Loucy (cell line): Measurements from ENCODE around the gene IGFBP3.
A peak's percentile ranks its signal among the peaks of the same experiment; 100 is the strongest.

Experiments
- H2AFZ ChIP-seq: fragments of 200-600 bp; sonication (generic); 2 replicates; pipeline ENCODE4 v1.6.0; 2016; ENCODE audit warnings: antibody characterized with exemption, mild to moderate bottlenecking, low read length, moderate library complexity
- H3F3A ChIP-seq: fragments of 200-600 bp; 2 replicates; pipeline ENCODE4 v1.6.0; 2016; ENCODE audit warnings: antibody characterized with exemption, low read depth, mild to moderate bottlenecking
- H3K27me3 ChIP-seq: fragments of 200-600 bp; sonication (generic); 2 replicates; pipeline ENCODE4 v1.6.1; 2014; ENCODE audit warnings: low read length, mild to moderate bottlenecking; ENCODE audit not compliant: insufficient read depth, poor library complexity, severe bottlenecking
- H3K36me3 ChIP-seq: fragments of 200-600 bp; sonication (generic); 2 replicates; pipeline ENCODE4 v1.6.1; 2016; ENCODE audit warnings: low read length; ENCODE audit not compliant: insufficient read depth
- H3K4me1 ChIP-seq: fragments of 200-600 bp; sonication (generic); 2 replicates; pipeline ENCODE4 v1.5.1; 2014; ENCODE audit warnings: low read length, mild to moderate bottlenecking; ENCODE audit not compliant: insufficient read depth, poor library complexity, severe bottlenecking
- H3K4me2 ChIP-seq: fragments of 200-600 bp; sonication (generic); 2 replicates; pipeline ENCODE4 v1.6.0; 2014; ENCODE audit warnings: antibody characterized with exemption, low read length, low read depth, mild to moderate bottlenecking; ENCODE audit not compliant: poor library complexity, severe bottlenecking
- H3K4me3 ChIP-seq: fragments of 200-600 bp; sonication (generic); 2 replicates; pipeline ENCODE4 v1.5.1; 2014; ENCODE audit warnings: low read length, mild to moderate bottlenecking, mixed read lengths; ENCODE audit not compliant: poor library complexity, severe bottlenecking
- H3K79me2 ChIP-seq: fragments of 200-600 bp; sonication (generic); 2 replicates; pipeline ENCODE4 v1.6.1; 2014; ENCODE audit warnings: low read length; ENCODE audit not compliant: insufficient read depth
- H3K9ac ChIP-seq: fragments of 200-600 bp; sonication (generic); 2 replicates; pipeline ENCODE4 v1.6.0; 2014; ENCODE audit warnings: mild to moderate bottlenecking, low read depth, low read length, moderate library complexity; ENCODE audit not compliant: poor library complexity, severe bottlenecking
- H3K9me2 ChIP-seq: fragments of 200-600 bp; sonication (generic); replicated peaks from 2 replicates; pipeline ENCODE4 v1.6.1; 2016; ENCODE audit warnings: low read depth, low read length, mixed read lengths
- H3K9me3 ChIP-seq: fragments of 200-600 bp; sonication (generic); 2 replicates; pipeline ENCODE4 v1.6.1; 2014; ENCODE audit warnings: mild to moderate bottlenecking, antibody characterized with exemption, low read length, low read depth; ENCODE audit not compliant: insufficient read depth
- H4K20me1 ChIP-seq: fragments of 200-600 bp; sonication (generic); 2 replicates; pipeline ENCODE4 v1.6.0; 2014; ENCODE audit warnings: antibody characterized with exemption, low read length, mild to moderate bottlenecking; ENCODE audit not compliant: insufficient read depth, poor library complexity, severe bottlenecking
- EZH2phosphoT487 ChIP-seq: fragments of 200-600 bp; IDR thresholded peaks from 2 replicates; pipeline ENCODE4 v1.6.1; 2018; ENCODE audit warnings: antibody characterized with exemption, mild to moderate bottlenecking, moderate library complexity, borderline replicate concordance
- TF ChIP-seq, protein P1 (sequence below): fragments of 200-600 bp; sonication (generic); conservative IDR thresholded peaks from 2 replicates; pipeline ENCODE4 v1.5.1; 2014; ENCODE audit warnings: mild to moderate bottlenecking, antibody characterized with exemption, low read length

The IGFBP3 gene

DNA sequence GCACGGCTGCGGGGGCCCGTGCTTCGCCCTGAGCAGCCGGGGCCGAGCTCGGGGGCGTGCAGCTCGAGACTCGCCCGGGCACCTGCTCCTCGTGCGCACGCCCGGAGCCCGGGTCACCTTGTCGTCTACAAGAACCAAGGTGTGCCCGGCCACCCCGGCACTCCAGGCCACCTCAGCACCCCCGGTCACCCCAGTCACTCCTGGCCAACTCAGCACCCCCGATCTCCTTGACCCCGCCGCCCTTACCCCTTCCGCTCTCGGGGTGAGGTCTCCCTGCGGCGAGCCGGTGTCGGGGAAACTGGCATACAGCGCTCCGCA lies 268 bp upstream of the IGFBP3 start:
- TF ChIP-seq EZH2phosphoT487, result no peak
- TF ChIP-seq, protein P1, sequence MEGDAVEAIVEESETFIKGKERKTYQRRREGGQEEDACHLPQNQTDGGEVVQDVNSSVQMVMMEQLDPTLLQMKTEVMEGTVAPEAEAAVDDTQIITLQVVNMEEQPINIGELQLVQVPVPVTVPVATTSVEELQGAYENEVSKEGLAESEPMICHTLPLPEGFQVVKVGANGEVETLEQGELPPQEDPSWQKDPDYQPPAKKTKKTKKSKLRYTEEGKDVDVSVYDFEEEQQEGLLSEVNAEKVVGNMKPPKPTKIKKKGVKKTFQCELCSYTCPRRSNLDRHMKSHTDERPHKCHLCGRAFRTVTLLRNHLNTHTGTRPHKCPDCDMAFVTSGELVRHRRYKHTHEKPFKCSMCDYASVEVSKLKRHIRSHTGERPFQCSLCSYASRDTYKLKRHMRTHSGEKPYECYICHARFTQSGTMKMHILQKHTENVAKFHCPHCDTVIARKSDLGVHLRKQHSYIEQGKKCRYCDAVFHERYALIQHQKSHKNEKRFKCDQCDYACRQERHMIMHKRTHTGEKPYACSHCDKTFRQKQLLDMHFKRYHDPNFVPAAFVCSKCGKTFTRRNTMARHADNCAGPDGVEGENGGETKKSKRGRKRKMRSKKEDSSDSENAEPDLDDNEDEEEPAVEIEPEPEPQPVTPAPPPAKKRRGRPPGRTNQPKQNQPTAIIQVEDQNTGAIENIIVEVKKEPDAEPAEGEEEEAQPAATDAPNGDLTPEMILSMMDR, result no peak
- H3K79me2 ChIP-seq, result no peaks in the 10 kb centered on the region
- no peaks in the 10 kb centered on the region for H3K9me2 ChIP-seq
- no peaks in the 10 kb centered on the region for H4K20me1 ChIP-seq
- no peaks in the 10 kb centered on the region for H3F3A ChIP-seq
- H3K9ac ChIP-seq, result no peak overlapping the region
- no peaks in the 10 kb centered on the region for H3K9me3 ChIP-seq
- no peak overlapping the region for H3K4me2 ChIP-seq
- no peak overlapping the region for H3K4me3 ChIP-seq
- no peaks in the 10 kb centered on the region for H3K36me3 ChIP-seq
- H2AFZ ChIP-seq, result no peak overlapping the region
- H3K27me3 ChIP-seq, result no peaks in the 10 kb centered on the region
- no peaks in the 10 kb centered on the region for H3K4me1 ChIP-seq

DNA sequence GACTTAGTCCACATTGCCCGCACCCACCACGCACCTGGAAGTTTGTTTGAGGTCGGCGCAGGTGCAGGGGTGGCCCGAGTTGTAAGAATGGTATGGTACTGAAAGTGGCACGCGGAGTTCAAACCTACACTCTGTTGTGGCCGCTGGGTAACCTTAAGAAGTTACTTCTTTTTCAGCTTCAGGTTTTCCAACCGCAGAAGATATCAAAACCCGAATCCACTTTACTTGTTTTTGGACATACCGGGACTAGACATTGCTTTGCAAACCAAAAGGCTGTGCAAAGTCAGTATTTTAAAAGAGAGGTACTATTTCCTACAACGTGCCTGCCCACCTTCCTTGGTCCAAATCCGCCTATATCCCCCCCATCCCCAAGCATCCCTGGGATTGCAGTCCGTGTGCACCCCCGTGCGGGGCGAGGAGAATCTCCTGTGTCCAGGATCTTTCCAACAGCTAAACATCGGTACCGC lies 1.0 kb downstream of the IGFBP3 start:
- H3K79me2 ChIP-seq, result no peaks in the 10 kb centered on the region
- H3K27me3 ChIP-seq, result no peaks in the 10 kb centered on the region
- H3K4me3 ChIP-seq, result no peak overlapping the region
- H4K20me1 ChIP-seq, result no peaks in the 10 kb centered on the region
- no peaks in the 10 kb centered on the region for H3K4me1 ChIP-seq
- H3K9me3 ChIP-seq, result no peaks in the 10 kb centered on the region
- H2AFZ ChIP-seq, result no peak overlapping the region
- no peaks in the 10 kb centered on the region for H3F3A ChIP-seq
- H3K4me2 ChIP-seq, result no peak overlapping the region
- no peak overlapping the region for H3K9ac ChIP-seq
- no peaks in the 10 kb centered on the region for H3K9me2 ChIP-seq
- H3K36me3 ChIP-seq, result no peaks in the 10 kb centered on the region
- no peak for TF ChIP-seq EZH2phosphoT487
- TF ChIP-seq, protein P1, result no peak

DNA sequence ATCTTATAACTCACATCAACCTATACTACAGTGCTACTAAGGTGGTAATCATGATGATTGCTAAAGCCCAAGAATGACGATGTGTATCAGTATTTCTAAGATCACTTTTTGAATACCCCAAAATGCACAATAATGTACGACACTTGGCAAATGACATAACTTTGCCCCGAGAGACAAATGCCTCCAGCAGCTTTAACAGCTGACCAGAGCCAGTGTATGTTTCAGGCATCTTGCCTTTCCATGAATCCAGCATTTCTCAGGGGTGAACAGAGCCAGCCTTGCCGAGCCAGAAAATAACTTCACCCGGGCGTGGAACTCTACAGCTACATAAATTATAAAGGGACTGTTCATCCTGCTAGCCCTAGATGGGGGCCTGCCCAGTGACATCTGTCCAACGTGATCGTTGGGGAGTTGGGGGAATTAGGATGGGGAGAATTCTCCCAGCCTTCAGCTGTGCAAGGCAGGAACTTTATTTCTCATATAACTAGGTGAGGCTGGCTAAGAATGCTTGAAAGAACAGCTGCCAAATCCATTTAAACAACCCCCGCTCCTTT lies 1.8 kb downstream of the IGFBP3 start:
- Histone ChIP-seq H3K9me2 (no peaks in the 10 kb centered on the region), H3K4me1 (no peaks in the 10 kb centered on the region), H4K20me1 (no peaks in the 10 kb centered on the region), H3K36me3 (no peaks in the 10 kb centered on the region), H3K9me3 (no peaks in the 10 kb centered on the region), H3K79me2 (no peaks in the 10 kb centered on the region), H2AFZ (peak overlapping the region; percentile 73; the same call in 1 of the 2 replicates), H3K4me2 (peak overlapping the region; percentile 49), H3F3A (no peaks in the 10 kb centered on the region), H3K9ac (no peak overlapping the region), H3K4me3 (no peak overlapping the region), H3K27me3 (no peaks in the 10 kb centered on the region)
- TF ChIP-seq, protein P1, result no peak
- no peak for TF ChIP-seq EZH2phosphoT487
